ENCODE measurements around the gene MTHFSD. TPM values are rescaled to one million over a fixed set of nuclear protein-coding genes. Genes with fewer than 3 reads are reported as not detected.

The MTHFSD gene
- polyA plus RNA-seq = 2.5 and 5.2 TPM in 2 replicates

GRCh38 chr16:86554917-86555703 is at the start of gene MTHFSD:
Gene MTHFSD, minus strand, starts transcription at chr16:86555235. Its CDS starts 51 bp downstream, at chr16:86555184.

GRCh38 chr16:86578061-86578599 is 23.1 kb upstream of the MTHFSD start, which contains the start of gene FOXL1:
Gene FOXL1, plus strand, starts transcription at chr16:86578549. Its CDS starts 175 bp downstream, at chr16:86578724.

GRCh38 chr16:86566601-86566965 is 11.5 kb upstream of the MTHFSD start, which contains the start of gene FOXC2:
Gene FOXC2, plus strand, starts transcription at chr16:86566829. Its CDS starts 507 bp downstream, at chr16:86567336.

GRCh38 chr16:86510465-86511261 is 44.4 kb downstream of the MTHFSD start, which contains the start of gene FOXF1:
Gene FOXF1, plus strand, starts transcription at chr16:86510527. Its CDS starts 43 bp downstream, at chr16:86510570.

Other genes with a start within 250 kb of the MTHFSD start
- gene FOXF1, start 44.7 kb downstream of the MTHFSD start, polyA plus RNA-seq = 0.11 TPM in 1 of 2 replicates, not detected in the other
- gene FOXC2, start 11.6 kb upstream of the MTHFSD start, polyA plus RNA-seq = not detected in 2 replicates
- gene FOXL1, start 23.3 kb upstream of the MTHFSD start, polyA plus RNA-seq = not detected in 2 replicates